Esophagus muscularis mucosa (tissue), 4 donors: ENCODE measurements around the gene CRYBA2. TPM values are rescaled to one million over a fixed set of nuclear protein-coding genes. Genes with fewer than 3 reads are reported as not detected.

Source experiments
- DNase-seq: peaks from one replicate; pipeline ENCODE4 v3.0.0-alpha.2; 2017; ENCODE audit errors: extremely low spot score
- H3K27ac ChIP-seq, 4 donors: fragments of 200-600 bp; sonication (generic); replicated peaks in 1 of 4; 1 replicate in 3 of 4; 2 replicates in 1 of 4; pipeline ENCODE4 v1.5.1; 2016 to 2019; ENCODE audit warnings: mild to moderate bottlenecking in 1 of 4
- H3K27me3 ChIP-seq, 4 donors: fragments of 200-600 bp; sonication (generic); one replicate each; pipeline versions ENCODE4 v1.5.1 to v1.6.0; 2016 to 2019
- H3K36me3 ChIP-seq, 4 donors: fragments of 200-600 bp; sonication (generic); one replicate each; pipeline ENCODE4 v1.5.1; 2016 to 2019
- H3K4me1 ChIP-seq, 4 donors: fragments of 200-600 bp; sonication (generic); one replicate each; pipeline ENCODE4 v1.5.1; 2016 to 2019
- H3K4me3 ChIP-seq, 4 donors: fragments of 200-600 bp; sonication (generic); 1 replicate in 2 of 4; 2 replicates in 2 of 4; pipeline ENCODE4 v1.5.1; 2016 to 2019; ENCODE audit warnings: mild to moderate bottlenecking in 4 of 4, moderate library complexity in 1 of 4
- H3K9me3 ChIP-seq, 4 donors: fragments of 200-600 bp; sonication (generic); 1 replicate in 3 of 4; 2 replicates in 1 of 4; pipeline ENCODE4 v1.5.1; 2016 to 2019
- CTCF ChIP-seq, 3 experiments: fragments of 200-600 bp in 2 of 3; fragments of 450-650 bp in 1 of 3; sonication (generic) in 2 of 3; IDR thresholded peaks; one replicate each; pipeline ENCODE4 v1.5.1; 2017 to 2019; ENCODE audit warnings: antibody characterized with exemption in 3 of 3, mild to moderate bottlenecking in 2 of 3, moderate library complexity in 1 of 3
- EP300 ChIP-seq: sonication (generic); formaldehyde crosslinking; IDR thresholded peaks from one replicate; pipeline ENCODE4 v1.6.1; 2017; ENCODE audit warnings: antibody characterized with exemption
- POLR2A ChIP-seq: fragments of 450-650 bp; IDR thresholded peaks from one replicate; pipeline ENCODE4 v1.6.1; 2017; ENCODE audit warnings: antibody characterized with exemption, moderate library complexity, mild to moderate bottlenecking, low read depth
- POLR2AphosphoS5 ChIP-seq, 2 donors: sonication (generic); formaldehyde crosslinking; IDR thresholded peaks; one replicate each; pipeline ENCODE4 v1.6.1; 2017; ENCODE audit warnings: antibody characterized with exemption in 2 of 2
- WGBS: methylation state at CpG from one replicate; pipeline ENCODE4 v1.1.5; 2018; 5-methylcytosine and 5-hydroxymethylcytosine counted together
- intact Hi-C: fragments of 100-400 bp; cut with DNase I; formaldehyde crosslinking; loops from one replicate; pipeline ENCODE4 v1.15.1; 2023
- total RNA-seq, 4 donors: library from RNA; depleted of rRNA; stranded (reverse); fragments of >200 nt; gene quantifications; one replicate each; pipeline versions ENCODE4 v1.1.0 to v1.2.1, GENCODE V29; 2016

CRYBA2 gene
- total RNA-seq, 4 donors from 2014 or later = not detected

- 100% methylated on average over 4 of the region's 12 CpGs for WGBS
- TF ChIP-seq EP300 = no peak
- TF ChIP-seq POLR2A = no peak
- no peak for TF ChIP-seq POLR2AphosphoS5 (IDR thresholded peaks at IDR 0.05)
- TF ChIP-seq CTCF (IDR thresholded peaks at IDR 0.05) = no peak
- intact Hi-C loops = no loop called here
- no peaks in the 10 kb centered on the region for H3K9me3 ChIP-seq
- no peak for DNase-seq
- no peak overlapping the region for H3K27ac ChIP-seq
- no peak overlapping the region for H3K4me3 ChIP-seq
- no peaks in the 10 kb centered on the region for H3K4me1 ChIP-seq
- no peaks in the 10 kb centered on the region for H3K36me3 ChIP-seq
- peaks cover 0 to 53% (median 0%) of the 10 kb centered on the region in 4 donors for H3K27me3 ChIP-seq
These were observed 28.8 kb upstream of the CRYBA2 start for GRCh38 chr2:219022041-219022440.

- no peaks in the 10 kb centered on the region for H3K36me3 ChIP-seq
- no peaks in the 10 kb centered on the region for H3K9me3 ChIP-seq
- intact Hi-C loops = no loop called here
- TF ChIP-seq POLR2AphosphoS5 (IDR thresholded peaks at IDR 0.05) (no peak), CTCF (IDR thresholded peaks at IDR 0.05) (no peak), EP300 (no peak), POLR2A (no peak)
- no peak overlapping the region for H3K4me3 ChIP-seq
- no peaks in the 10 kb centered on the region for H3K4me1 ChIP-seq
- DNase-seq = no peak
- no peak overlapping the region for H3K27ac ChIP-seq
- peaks cover 0 to 53% (median 0%) of the 10 kb centered on the region in 4 donors for H3K27me3 ChIP-seq
- 100% methylated on average over 6 of the region's 9 CpGs for WGBS
These were observed 28.4 kb upstream of the CRYBA2 start for GRCh38 chr2:219021591-219021990.

- H3K9me3 ChIP-seq = no peaks in the 10 kb centered on the region
- H3K4me1 ChIP-seq = no peaks in the 10 kb centered on the region
- no peaks in the 10 kb centered on the region for H3K36me3 ChIP-seq
- WGBS = 76% methylated on average over 10 of the region's 11 CpGs
- intact Hi-C loops = no loop called here
- no peak overlapping the region for H3K27ac ChIP-seq
- peaks cover 0 to 52% (median 0%) of the 10 kb centered on the region in 4 donors for H3K27me3 ChIP-seq
- no peak for TF ChIP-seq CTCF (IDR thresholded peaks at IDR 0.05)
- no peak for DNase-seq
- H3K4me3 ChIP-seq = no peak overlapping the region
These were observed 27.6 kb upstream of the CRYBA2 start for GRCh38 chr2:219020604-219021365.

GRCh38 chr2:219019436-219019835 lies 26.2 kb upstream of the CRYBA2 start:
- Histone ChIP-seq H3K27me3 (peaks cover 0 to 49% (median 0%) of the 10 kb centered on the region in 4 donors), H3K4me3 (no peak overlapping the region), H3K9me3 (no peaks in the 10 kb centered on the region), H3K36me3 (no peaks in the 10 kb centered on the region), H3K27ac (no peak overlapping the region), H3K4me1 (no peaks in the 10 kb centered on the region)
- TF ChIP-seq EP300 = no peak
- TF ChIP-seq CTCF (IDR thresholded peaks at IDR 0.05) = no peak
- TF ChIP-seq POLR2A = no peak
- no peak for TF ChIP-seq POLR2AphosphoS5 (IDR thresholded peaks at IDR 0.05)
- intact Hi-C loops = no loop called here
- DNase-seq = no peak
- WGBS = 81% methylated on average over 5 of the region's 6 CpGs

- no peak overlapping the region for H3K4me3 ChIP-seq
- no peaks in the 10 kb centered on the region for H3K36me3 ChIP-seq
- intact Hi-C loops = no loop called here
- peaks cover 0 to 47% (median 0%) of the 10 kb centered on the region in 4 donors for H3K27me3 ChIP-seq
- no peak overlapping the region for H3K27ac ChIP-seq
- TF ChIP-seq POLR2AphosphoS5 (IDR thresholded peaks at IDR 0.05) = no peak
- no peak for TF ChIP-seq POLR2A
- no peak for TF ChIP-seq EP300
- TF ChIP-seq CTCF (IDR thresholded peaks at IDR 0.05) = no peak
- H3K4me1 ChIP-seq = no peaks in the 10 kb centered on the region
- WGBS = 81% methylated on average over 10 of the region's 10 CpGs
- no peaks in the 10 kb centered on the region for H3K9me3 ChIP-seq
- no peak for DNase-seq
These were observed 25.5 kb upstream of the CRYBA2 start for GRCh38 chr2:219018726-219019125.
